ENCODE measurements around the gene CHKA. TPM values are rescaled to one million over a fixed set of nuclear protein-coding genes. Genes with fewer than 3 reads are reported as not detected.

Gene CHKA
- total and polyA plus RNA-seq, 9 of the 15 experiments (the other 6 are each of a cell fraction or from before 2014, with no cell fraction given) = 3.6 to 37.0 (median 30.2) TPM

DNA sequence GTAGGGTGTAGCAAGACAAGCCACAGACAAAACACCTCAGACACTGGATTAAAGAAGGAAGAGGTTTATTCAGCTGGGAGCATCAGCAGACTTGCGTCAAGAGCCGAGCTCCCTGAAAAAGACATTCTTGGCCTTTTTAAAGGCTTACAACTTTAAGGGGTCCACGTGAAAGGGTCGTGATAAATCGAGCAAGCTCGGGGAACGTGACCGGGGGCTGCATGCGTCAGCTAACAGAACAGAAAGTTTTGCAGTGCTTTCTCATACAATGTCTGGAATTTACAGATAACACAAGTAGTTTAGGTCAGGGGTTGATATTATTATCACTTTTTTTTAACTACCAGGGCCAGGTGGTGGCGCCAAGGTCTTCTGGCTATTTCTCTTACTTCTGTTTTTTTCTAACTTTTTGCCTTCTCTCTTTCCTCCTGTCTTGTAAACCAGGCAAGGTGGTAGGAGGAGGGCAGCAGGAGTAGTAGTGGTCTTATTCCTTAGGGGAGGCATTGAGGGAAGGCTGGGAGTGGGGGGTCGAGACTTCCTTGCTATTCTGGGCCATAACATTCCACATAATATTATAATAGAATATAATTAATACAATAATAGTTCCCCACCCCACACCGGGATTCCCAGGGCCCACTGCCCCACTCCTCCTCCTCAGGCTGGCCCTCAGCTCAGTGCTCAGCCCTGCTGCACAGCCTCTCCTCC, 111.6 kb downstream of the CHKA start (continued):
- TF ChIP-seq, protein P1, sequence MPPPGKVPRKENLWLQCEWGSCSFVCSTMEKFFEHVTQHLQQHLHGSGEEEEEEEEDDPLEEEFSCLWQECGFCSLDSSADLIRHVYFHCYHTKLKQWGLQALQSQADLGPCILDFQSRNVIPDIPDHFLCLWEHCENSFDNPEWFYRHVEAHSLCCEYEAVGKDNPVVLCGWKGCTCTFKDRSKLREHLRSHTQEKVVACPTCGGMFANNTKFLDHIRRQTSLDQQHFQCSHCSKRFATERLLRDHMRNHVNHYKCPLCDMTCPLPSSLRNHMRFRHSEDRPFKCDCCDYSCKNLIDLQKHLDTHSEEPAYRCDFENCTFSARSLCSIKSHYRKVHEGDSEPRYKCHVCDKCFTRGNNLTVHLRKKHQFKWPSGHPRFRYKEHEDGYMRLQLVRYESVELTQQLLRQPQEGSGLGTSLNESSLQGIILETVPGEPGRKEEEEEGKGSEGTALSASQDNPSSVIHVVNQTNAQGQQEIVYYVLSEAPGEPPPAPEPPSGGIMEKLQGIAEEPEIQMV (tag; conservative IDR thresholded peaks at IDR 0.05; ENCODE audit: low read depth) = no peak
- TF ChIP-seq HDAC3 (IDR thresholded peaks at IDR 0.05; ENCODE audit: borderline replicate concordance, partially characterized antibody) = peak; percentile 73
- no peak for TF ChIP-seq SMAD1 (IDR thresholded peaks at IDR 0.05; ENCODE audit: low read depth, low read length, partially characterized antibody)
- TF ChIP-seq ZNF324 (CRISPR knock-in tag; IDR thresholded peaks at IDR 0.05) = no peak
- no peak for TF ChIP-seq ZFP36 (IDR thresholded peaks at IDR 0.05; ENCODE audit: low read depth, low read length, partially characterized antibody)
- peak; percentile 65 to 81; a peak in 3 of 4 replicates for TF ChIP-seq ARNT (IDR thresholded peaks at IDR 0.05)
- TF ChIP-seq, protein P2, sequence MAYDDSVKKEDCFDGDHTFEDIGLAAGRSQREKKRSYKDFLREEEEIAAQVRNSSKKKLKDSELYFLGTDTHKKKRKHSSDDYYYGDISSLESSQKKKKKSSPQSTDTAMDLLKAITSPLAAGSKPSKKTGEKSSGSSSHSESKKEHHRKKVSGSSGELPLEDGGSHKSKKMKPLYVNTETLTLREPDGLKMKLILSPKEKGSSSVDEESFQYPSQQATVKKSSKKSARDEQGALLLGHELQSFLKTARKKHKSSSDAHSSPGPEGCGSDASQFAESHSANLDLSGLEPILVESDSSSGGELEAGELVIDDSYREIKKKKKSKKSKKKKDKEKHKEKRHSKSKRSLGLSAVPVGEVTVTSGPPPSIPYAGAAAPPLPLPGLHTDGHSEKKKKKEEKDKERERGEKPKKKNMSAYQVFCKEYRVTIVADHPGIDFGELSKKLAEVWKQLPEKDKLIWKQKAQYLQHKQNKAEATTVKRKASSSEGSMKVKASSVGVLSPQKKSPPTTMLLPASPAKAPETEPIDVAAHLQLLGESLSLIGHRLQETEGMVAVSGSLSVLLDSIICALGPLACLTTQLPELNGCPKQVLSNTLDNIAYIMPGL (CRISPR knock-in tag; IDR thresholded peaks at IDR 0.05) = no peak
- no peak for TF ChIP-seq BDP1 (IDR thresholded peaks at IDR 0.05; ENCODE audit: insufficient read depth, insufficient read length)
- no peak for TF ChIP-seq HSF4 (CRISPR knock-in tag; IDR thresholded peaks at IDR 0.05; ENCODE audit: borderline replicate concordance)
- no peak for TF ChIP-seq ERF (CRISPR knock-in tag; IDR thresholded peaks at IDR 0.05)
- TF ChIP-seq, protein P3, sequence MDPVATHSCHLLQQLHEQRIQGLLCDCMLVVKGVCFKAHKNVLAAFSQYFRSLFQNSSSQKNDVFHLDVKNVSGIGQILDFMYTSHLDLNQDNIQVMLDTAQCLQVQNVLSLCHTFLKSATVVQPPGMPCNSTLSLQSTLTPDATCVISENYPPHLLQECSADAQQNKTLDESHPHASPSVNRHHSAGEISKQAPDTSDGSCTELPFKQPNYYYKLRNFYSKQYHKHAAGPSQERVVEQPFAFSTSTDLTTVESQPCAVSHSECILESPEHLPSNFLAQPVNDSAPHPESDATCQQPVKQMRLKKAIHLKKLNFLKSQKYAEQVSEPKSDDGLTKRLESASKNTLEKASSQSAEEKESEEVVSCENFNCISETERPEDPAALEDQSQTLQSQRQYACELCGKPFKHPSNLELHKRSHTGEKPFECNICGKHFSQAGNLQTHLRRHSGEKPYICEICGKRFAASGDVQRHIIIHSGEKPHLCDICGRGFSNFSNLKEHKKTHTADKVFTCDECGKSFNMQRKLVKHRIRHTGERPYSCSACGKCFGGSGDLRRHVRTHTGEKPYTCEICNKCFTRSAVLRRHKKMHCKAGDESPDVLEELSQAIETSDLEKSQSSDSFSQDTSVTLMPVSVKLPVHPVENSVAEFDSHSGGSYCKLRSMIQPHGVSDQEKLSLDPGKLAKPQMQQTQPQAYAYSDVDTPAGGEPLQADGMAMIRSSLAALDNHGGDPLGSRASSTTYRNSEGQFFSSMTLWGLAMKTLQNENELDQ (CRISPR knock-in tag; IDR thresholded peaks at IDR 0.05; ENCODE audit: borderline replicate concordance) = 0 out of 2 replicates have a peak, but pooled peaks have one; percentile 74
- peak; percentile 82 for TF ChIP-seq NCOR1 (IDR thresholded peaks at IDR 0.05)
- no peak for TF ChIP-seq SETDB1 (IDR thresholded peaks at IDR 0.05; ENCODE audit: low read length)
- no peak for TF ChIP-seq ZNF445 (CRISPR knock-in tag; IDR thresholded peaks at IDR 0.05; ENCODE audit: low read depth)
- TF ChIP-seq ZNF778 (CRISPR knock-in tag; IDR thresholded peaks at IDR 0.05) = no peak
- peak; percentile 86 for TF ChIP-seq TCF3 (CRISPR knock-in tag; IDR thresholded peaks at IDR 0.05)
- TF ChIP-seq MEF2D (tag; conservative IDR thresholded peaks at IDR 0.05; ENCODE audit: low read depth) = no peak
- no peak for TF ChIP-seq ZNF274 (IDR thresholded peaks at IDR 0.05; ENCODE audit: borderline replicate concordance, low read depth, low read length)
- TF ChIP-seq OTX1 (CRISPR knock-in tag; IDR thresholded peaks at IDR 0.05) = no peak
- TF ChIP-seq ATF7 (IDR thresholded peaks at IDR 0.05) = peak; percentile 51; the same call in 1 of the 2 replicates
- no peak for TF ChIP-seq PHF8 (IDR thresholded peaks at IDR 0.05; ENCODE audit: borderline replicate concordance, low read length)
- no peak for TF ChIP-seq SIN3B (IDR thresholded peaks at IDR 0.05; ENCODE audit: low read depth)
- TF ChIP-seq ZC3H8 (IDR thresholded peaks at IDR 0.05) = no peak
- no peak for TF ChIP-seq HEY1 (CRISPR knock-in tag; IDR thresholded peaks at IDR 0.05; ENCODE audit: borderline replicate concordance)
- peak; percentile 64; the same call in 1 of the 2 replicates for TF ChIP-seq ZNF766 (CRISPR knock-in tag; conservative IDR thresholded peaks at IDR 0.05)
